ENCODE results near the gene FAM114A1.

GRCh38 chr4:38952017-38952416, 84.4 kb downstream of the FAM114A1 start:
- no peak for TF ChIP-seq CTCF (conservative IDR thresholded peaks at IDR 0.05; ENCODE audit: low read length)
- no peak for TF ChIP-seq EZH2phosphoT487 (IDR thresholded peaks at IDR 0.05; ENCODE audit: borderline replicate concordance)
